Choroid plexus epithelial cell (primary cell): Measurements from ENCODE around the gene POLD2.
A peak's percentile ranks its signal among the peaks of the same experiment; 100 is the strongest.
"Not testable (repeated sequence)": the region's sequence is repeated elsewhere in the genome, so short reads cannot be mapped to it uniquely, and the experiment has no call there.

Source experiments
- DNase-seq: peaks from one replicate; pipeline ENCODE4 v3.0.0-alpha.2; 2010; ENCODE audit warnings: low read depth
- H3K4me3 ChIP-seq: 2 replicates; pipeline ENCODE4 v1.5.1; 2011; ENCODE audit warnings: low read depth, mild to moderate bottlenecking, control low read depth, low read length, moderate library complexity
- TF ChIP-seq, protein P1 (sequence below): conservative IDR thresholded peaks from 2 replicates; pipeline ENCODE4 v1.5.1; 2011; ENCODE audit warnings: low read depth, mild to moderate bottlenecking, control low read depth, inconsistent platforms, low read length, moderate library complexity

Gene POLD2

DNA sequence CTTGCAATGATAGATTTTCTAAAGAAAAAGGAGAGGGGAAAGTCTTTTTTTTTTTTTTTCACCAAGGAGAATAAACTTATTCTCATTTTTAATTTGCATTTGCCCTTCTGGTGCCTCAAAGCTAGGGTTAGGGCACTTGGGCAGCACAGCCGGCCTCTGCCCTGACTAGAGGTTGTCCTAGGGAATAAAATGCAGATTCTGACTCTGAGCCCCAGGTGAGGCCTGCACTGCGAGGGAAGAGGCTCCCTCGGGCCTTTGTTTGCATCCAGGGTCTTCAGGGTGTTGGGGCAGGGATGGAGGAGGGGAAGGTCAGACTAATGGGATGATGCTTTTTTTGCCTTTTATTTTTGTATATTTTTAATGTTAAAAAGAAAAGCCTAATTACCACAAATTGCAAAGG is 9.9 kb upstream of the POLD2 start:
- H3K4me3 ChIP-seq = no peak overlapping the region
- DNase-seq = no peak
- TF ChIP-seq, protein P1, sequence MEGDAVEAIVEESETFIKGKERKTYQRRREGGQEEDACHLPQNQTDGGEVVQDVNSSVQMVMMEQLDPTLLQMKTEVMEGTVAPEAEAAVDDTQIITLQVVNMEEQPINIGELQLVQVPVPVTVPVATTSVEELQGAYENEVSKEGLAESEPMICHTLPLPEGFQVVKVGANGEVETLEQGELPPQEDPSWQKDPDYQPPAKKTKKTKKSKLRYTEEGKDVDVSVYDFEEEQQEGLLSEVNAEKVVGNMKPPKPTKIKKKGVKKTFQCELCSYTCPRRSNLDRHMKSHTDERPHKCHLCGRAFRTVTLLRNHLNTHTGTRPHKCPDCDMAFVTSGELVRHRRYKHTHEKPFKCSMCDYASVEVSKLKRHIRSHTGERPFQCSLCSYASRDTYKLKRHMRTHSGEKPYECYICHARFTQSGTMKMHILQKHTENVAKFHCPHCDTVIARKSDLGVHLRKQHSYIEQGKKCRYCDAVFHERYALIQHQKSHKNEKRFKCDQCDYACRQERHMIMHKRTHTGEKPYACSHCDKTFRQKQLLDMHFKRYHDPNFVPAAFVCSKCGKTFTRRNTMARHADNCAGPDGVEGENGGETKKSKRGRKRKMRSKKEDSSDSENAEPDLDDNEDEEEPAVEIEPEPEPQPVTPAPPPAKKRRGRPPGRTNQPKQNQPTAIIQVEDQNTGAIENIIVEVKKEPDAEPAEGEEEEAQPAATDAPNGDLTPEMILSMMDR = no peak

DNA sequence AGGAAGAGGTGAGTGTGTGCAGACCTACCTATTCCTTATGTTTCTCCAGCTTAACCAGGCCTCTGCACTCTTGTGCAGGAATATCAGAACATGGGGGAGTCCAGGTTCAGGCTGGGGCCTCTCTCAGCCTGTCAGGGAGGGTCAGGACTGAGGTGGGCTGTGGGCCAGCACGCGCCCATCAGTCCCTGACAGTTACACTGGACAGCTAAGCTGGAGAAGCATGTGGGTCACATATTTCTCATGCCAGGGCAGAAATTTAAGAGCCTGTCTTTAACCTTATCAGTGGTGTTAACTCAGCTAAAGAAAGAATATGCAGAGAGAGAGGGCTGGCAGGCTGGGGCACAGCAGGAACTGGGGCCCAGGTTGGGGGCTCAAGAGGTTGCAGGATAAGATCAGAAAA is 8.7 kb upstream of the POLD2 start:
- peak; percentile 51 for DNase-seq
- no peak overlapping the region for H3K4me3 ChIP-seq
- TF ChIP-seq, protein P1 = no peak

DNA sequence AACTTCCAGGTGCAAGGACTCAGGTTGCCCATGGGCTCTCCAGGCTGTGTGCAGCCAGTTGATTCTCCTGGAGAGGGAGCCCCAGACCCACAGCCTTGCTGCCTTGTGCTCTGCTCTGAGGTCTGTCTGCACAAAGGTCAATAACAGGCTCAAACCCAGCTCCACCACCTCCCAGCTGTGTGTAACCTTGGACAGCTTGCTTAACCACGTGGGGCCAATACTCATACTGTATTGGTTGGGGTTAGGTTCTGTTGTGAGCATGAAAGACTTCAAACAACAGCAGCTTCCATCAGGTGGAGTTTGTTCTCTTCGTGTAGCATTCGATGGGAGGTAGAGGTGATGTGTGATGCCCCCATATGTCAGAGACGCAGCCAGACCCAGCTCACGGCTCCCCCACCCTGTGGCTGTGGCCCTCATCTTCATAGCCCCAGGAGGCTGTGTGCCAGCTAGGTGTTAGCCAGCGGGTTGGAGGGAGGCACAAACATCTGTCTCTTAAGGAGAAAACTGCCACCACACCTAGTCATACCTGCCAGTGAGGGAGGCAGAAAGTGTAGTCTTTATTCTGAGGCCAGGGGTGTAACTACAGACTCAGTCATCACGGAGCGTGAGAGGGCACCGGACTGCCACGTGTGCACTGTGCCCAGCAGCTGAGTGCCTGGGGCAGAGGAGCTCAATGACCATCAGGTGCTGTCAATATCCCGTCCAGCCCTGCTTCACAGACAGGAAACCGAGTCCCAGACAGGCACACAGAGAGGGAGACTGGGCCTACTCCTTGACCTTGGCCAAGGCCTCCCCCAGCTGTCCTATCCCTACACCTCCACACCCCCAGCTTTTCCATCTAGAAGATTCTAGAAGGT is 8.1 kb upstream of the POLD2 start:
- no peak overlapping the region for H3K4me3 ChIP-seq
- peak; percentile 38 for DNase-seq
- TF ChIP-seq, protein P1 = peak; percentile 57

DNA sequence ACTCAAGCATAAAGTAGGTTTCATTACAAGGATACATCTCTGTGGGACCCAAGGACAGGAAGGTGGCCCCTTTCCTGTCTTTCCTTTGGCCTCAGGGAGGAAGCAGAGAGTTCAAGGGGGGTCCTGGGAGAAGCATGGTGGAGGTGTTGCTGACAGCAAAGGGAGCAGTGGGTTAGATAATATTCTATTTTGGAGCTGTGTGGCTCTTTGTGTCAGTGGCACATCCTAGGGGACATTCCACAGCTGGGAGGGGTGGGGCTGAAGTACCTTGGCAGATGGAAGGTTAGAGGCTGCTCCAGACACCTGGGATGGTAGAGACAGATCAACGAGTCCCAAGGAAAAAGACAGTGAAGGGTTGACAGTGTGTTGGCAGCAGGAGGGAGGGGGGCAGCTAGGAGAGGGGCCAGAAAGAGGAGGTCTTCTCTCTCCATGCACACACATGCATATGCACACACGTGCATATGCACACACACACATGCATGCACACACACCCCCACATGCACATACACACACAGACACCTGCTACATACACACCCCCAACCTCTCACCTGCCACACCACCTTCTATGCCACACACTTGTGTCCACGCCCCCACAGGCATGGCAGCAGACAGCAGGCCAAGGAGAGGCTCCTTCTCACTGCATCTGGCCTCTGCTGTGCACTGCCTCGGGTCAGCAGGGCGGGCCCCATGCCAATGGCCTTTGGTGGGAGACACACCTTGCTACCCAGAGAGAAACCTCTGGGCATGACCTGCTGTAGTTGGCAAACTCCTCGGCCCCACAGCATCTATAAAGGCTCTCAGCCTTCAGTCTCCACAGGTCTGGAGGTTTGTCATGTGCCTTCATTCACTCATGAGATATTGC is 5.6 kb upstream of the POLD2 start:
- no peak for DNase-seq
- TF ChIP-seq, protein P1 = no peak
- H3K4me3 ChIP-seq = no peak overlapping the region

DNA sequence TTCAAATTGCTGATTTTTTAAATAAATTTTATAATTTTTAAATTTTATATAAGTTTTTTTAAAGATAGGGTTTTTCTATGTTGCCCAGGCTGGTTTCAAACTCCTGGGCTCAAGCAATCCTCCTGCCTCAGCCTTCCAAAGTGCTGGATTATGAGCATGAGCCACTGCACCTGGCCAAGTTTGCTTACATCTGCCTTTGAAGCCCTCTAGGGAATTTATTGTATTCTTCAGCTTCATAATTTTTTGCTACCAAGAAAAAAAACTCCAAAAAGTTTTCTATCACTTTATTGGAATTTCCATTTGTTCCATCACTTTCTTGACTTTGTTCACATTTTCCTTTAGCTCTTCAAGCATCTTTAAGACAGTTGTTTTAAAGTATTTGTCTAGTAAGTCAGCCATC is 3.8 kb upstream of the POLD2 start:
- TF ChIP-seq, protein P1 = no peak
- no peak overlapping the region for H3K4me3 ChIP-seq
- DNase-seq = no peak

DNA sequence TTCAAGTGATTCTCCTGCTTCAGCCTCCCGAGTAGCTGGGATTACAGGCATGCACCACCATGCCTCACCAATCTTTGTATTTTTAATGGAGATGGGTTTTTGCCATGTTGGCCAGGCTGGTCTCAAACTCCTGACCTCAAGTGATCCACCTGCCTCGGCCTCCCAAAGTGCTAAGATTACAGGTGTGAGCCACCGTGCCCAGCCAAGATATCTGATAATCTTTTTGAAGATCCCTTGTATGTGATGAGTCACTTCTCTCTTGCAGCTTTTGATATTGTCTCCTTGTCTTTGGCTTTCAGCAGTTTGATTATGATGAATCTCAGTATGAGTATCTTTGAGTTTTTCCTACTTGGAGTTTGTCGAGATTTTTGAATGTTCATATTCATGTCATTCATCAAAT is 3.2 kb upstream of the POLD2 start:
- not testable (repeated sequence) for DNase-seq, H3K4me3 ChIP-seq

DNA sequence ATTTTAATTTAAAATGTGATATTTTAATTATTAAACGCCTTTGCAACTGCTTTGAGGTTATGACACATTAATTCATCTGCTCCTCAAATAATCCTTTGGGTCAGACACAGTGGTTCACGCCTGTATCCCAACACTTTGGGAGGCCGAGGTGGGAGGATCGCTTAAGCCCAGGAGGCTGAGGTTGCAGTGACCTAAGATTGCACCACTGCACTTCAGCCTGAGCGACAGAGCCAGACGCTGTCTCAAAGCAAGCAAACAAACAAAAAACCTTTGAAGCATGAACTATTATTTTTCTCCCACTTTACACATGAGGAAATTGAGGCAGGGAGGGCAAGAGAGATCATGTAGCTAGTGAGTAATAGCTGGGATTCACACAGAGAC is 1.5 kb upstream of the POLD2 start:
- no peak for DNase-seq
- TF ChIP-seq, protein P1 = no peak
- no peak overlapping the region for H3K4me3 ChIP-seq
